Measurements from ENCODE around the gene RYR2. TPM values are rescaled to one million over a fixed set of nuclear protein-coding genes. Genes with fewer than 3 reads are reported as not detected.

Gene RYR2
- total RNA-seq, 1 experiment from 2014 or later, result 2.8 TPM

- Histone ChIP-seq H3K27me3 (replicated peaks; ENCODE audit: insufficient read depth, low read depth, low read length, poor library complexity) (no peaks in the 10 kb centered on the region), H3K27ac (ENCODE audit: low read depth, low read length, poor library complexity, severe bottlenecking) (no peak overlapping the region), H3K36me3 (ENCODE audit: insufficient read depth, low read length, poor library complexity, severe bottlenecking) (no peaks in the 10 kb centered on the region), H3K4me1 (ENCODE audit: insufficient read depth, low read length, poor library complexity, severe bottlenecking) (no peaks in the 10 kb centered on the region), H3K9me3 (ENCODE audit: low read depth, low read length, poor library complexity, severe bottlenecking) (no peaks in the 10 kb centered on the region), H3K4me3 (ENCODE audit: low read depth, low read length, poor library complexity, severe bottlenecking) (no peak overlapping the region)
- intact Hi-C loops (cut with micrococcal nuclease; ENCODE audit: unreplicated experiment), result no loop called here
- POLR2A ChIA-PET (ENCODE audit: low non-redundant PET), result no interaction called here
- no peak for TF ChIP-seq EZH2 (IDR thresholded peaks at IDR 0.05; ENCODE audit: borderline replicate concordance, low read depth, low read length, poor library complexity, severe bottlenecking)
- no peak for TF ChIP-seq CTCF (conservative IDR thresholded peaks at IDR 0.05; ENCODE audit: low read depth, low read length)
- no TSS peak for BruUV-seq (replicated peaks)
- CTCF ChIA-PET, result no interaction called here
- no peak for DNase-seq (ENCODE audit: low spot score)
Observed at GRCh38 chr1:237671935-237672334, 630.0 kb downstream of the RYR2 start.

- intact Hi-C loops (cut with micrococcal nuclease; ENCODE audit: unreplicated experiment), result no loop called here
Observed at GRCh38 chr1:237672748-237673147, 630.8 kb downstream of the RYR2 start.

GRCh38 chr1:237673631-237674030 lies 631.6 kb downstream of the RYR2 start:
- Histone ChIP-seq H3K27me3 (replicated peaks; ENCODE audit: insufficient read depth, low read depth, low read length, poor library complexity) (no peaks in the 10 kb centered on the region), H3K36me3 (ENCODE audit: insufficient read depth, low read length, poor library complexity, severe bottlenecking) (no peaks in the 10 kb centered on the region), H3K4me3 (ENCODE audit: low read depth, low read length, poor library complexity, severe bottlenecking) (no peak overlapping the region), H3K27ac (ENCODE audit: low read depth, low read length, poor library complexity, severe bottlenecking) (no peak overlapping the region), H3K9me3 (ENCODE audit: low read depth, low read length, poor library complexity, severe bottlenecking) (no peaks in the 10 kb centered on the region), H3K4me1 (ENCODE audit: insufficient read depth, low read length, poor library complexity, severe bottlenecking) (no peaks in the 10 kb centered on the region)
- intact Hi-C loops (cut with micrococcal nuclease; ENCODE audit: unreplicated experiment), result no loop called here
- BruUV-seq (replicated peaks), result no TSS peak
- no peak for DNase-seq (ENCODE audit: low spot score)
- TF ChIP-seq CTCF (conservative IDR thresholded peaks at IDR 0.05; ENCODE audit: low read depth, low read length) (no peak), EZH2 (IDR thresholded peaks at IDR 0.05; ENCODE audit: borderline replicate concordance, low read depth, low read length, poor library complexity, severe bottlenecking) (no peak)
- ChIA-PET CTCF (no interaction called here), POLR2A (ENCODE audit: low non-redundant PET) (no interaction called here)

More at GRCh38 chr1:237672748-237673147, 630.8 kb downstream of the RYR2 start:
- Histone ChIP-seq H3K27ac (ENCODE audit: low read depth, low read length, poor library complexity, severe bottlenecking) (no peak overlapping the region), H3K4me3 (ENCODE audit: low read depth, low read length, poor library complexity, severe bottlenecking) (no peak overlapping the region), H3K27me3 (replicated peaks; ENCODE audit: insufficient read depth, low read depth, low read length, poor library complexity) (no peaks in the 10 kb centered on the region), H3K36me3 (ENCODE audit: insufficient read depth, low read length, poor library complexity, severe bottlenecking) (no peaks in the 10 kb centered on the region), H3K9me3 (ENCODE audit: low read depth, low read length, poor library complexity, severe bottlenecking) (no peaks in the 10 kb centered on the region), H3K4me1 (ENCODE audit: insufficient read depth, low read length, poor library complexity, severe bottlenecking) (no peaks in the 10 kb centered on the region)
- ChIA-PET CTCF (no interaction called here), POLR2A (ENCODE audit: low non-redundant PET) (no interaction called here)
- peak; percentile 0 for DNase-seq (ENCODE audit: low spot score)
- BruUV-seq (replicated peaks), result no TSS peak
- no peak for TF ChIP-seq EZH2 (IDR thresholded peaks at IDR 0.05; ENCODE audit: borderline replicate concordance, low read depth, low read length, poor library complexity, severe bottlenecking)
- TF ChIP-seq CTCF (conservative IDR thresholded peaks at IDR 0.05; ENCODE audit: low read depth, low read length), result 0 out of 2 replicates have a peak, but pooled peaks have one; percentile 30

All from A673 (cell line).